K562 (cell line): Measurements from ENCODE around the gene SHISA5. TPM values are rescaled to one million over a fixed set of nuclear protein-coding genes. Genes with fewer than 3 reads are reported as not detected.

Experiments
- EP300 ChIP-seq: IDR thresholded peaks from 2 replicates; pipeline ENCODE4 v1.6.1; 2012; ENCODE audit warnings: low read length, improper control_type of control experiment
- LEF1 ChIP-seq: fragments of 450-650 bp; IDR thresholded peaks from 2 replicates; pipeline ENCODE4 v1.6.1; 2016; ENCODE audit warnings: mild to moderate bottlenecking
- NFXL1 ChIP-seq: fragments of 450-650 bp; formaldehyde crosslinking; IDR thresholded peaks from 2 replicates; pipeline ENCODE4 v1.4.0; 2021; ENCODE audit warnings: mild to moderate bottlenecking
- NR3C1 ChIP-seq: sonication (generic); formaldehyde crosslinking; IDR thresholded peaks from 2 replicates; pipeline ENCODE4 v1.8.1; 2022; ENCODE audit warnings: missing genetic modification reagents
- RBM22 ChIP-seq: fragments of 200-400 bp; formaldehyde crosslinking; IDR thresholded peaks from 2 replicates; pipeline ENCODE4 v1.6.1; 2018; ENCODE audit warnings: low read length, low read depth; ENCODE audit not compliant: poor library complexity, severe bottlenecking
- SAP30 ChIP-seq: fragments of 200-600 bp; sonication (generic); IDR thresholded peaks from 2 replicates; pipeline ENCODE4 v1.6.1; 2012; ENCODE audit warnings: borderline replicate concordance, low read depth, mild to moderate bottlenecking, moderate library complexity, low read length, control low read depth, inconsistent platforms; ENCODE audit not compliant: insufficient read depth, poor library complexity, severe bottlenecking
- SRSF9 ChIP-seq: fragments of 200-400 bp; formaldehyde crosslinking; IDR thresholded peaks from 2 replicates; pipeline ENCODE4 v1.6.1; 2017; ENCODE audit warnings: low read depth, low read length, borderline replicate concordance
- U2AF1 ChIP-seq: fragments of 200-400 bp; formaldehyde crosslinking; optimal IDR thresholded peaks from 2 replicates; pipeline ENCODE3; 2017; ENCODE audit warnings: mild to moderate bottlenecking, low read depth, low read length, moderate library complexity
- ZBTB11 ChIP-seq, 3 experiments: fragments of 200-800 bp in 1 of 3; fragments of 250-450 bp in 1 of 3; fragments of 450-650 bp in 1 of 3; sonication (Bioruptor Pico) in 1 of 3; sonication (Bioruptor generic) in 1 of 3; formaldehyde crosslinking in 1 of 3; IDR thresholded peaks; 2 replicates each; pipeline versions ENCODE4 v1.6.1 to v1.8.0; 2016 to 2022; ENCODE audit warnings: mild to moderate bottlenecking in 2 of 3, missing genetic modification characterization in 2 of 3, missing compliant biosample characterization in 1 of 3, moderate library complexity in 1 of 3
- ZKSCAN3 ChIP-seq: fragments of 250-450 bp; sonication (Bioruptor Pico); IDR thresholded peaks from 2 replicates; pipeline ENCODE4 v1.4.0; 2020
- ZKSCAN8 ChIP-seq: fragments of 200-800 bp; sonication (Bioruptor generic); IDR thresholded peaks from 2 replicates; pipeline ENCODE4 v1.6.1; 2016; ENCODE audit warnings: missing genetic modification characterization, missing compliant biosample characterization
- ZNF395 ChIP-seq: fragments of 200-800 bp; sonication (Bioruptor generic); IDR thresholded peaks from 2 replicates; pipeline ENCODE4 v1.6.1; 2017; ENCODE audit warnings: missing genetic modification characterization, missing compliant biosample characterization
- polyA plus RNA-seq, 8 experiments: library from polyadenylated mRNA; depleted of rRNA in 4 of 8; stranded (reverse) in 5 of 8; unstranded in 3 of 8; fragments of >200 nt; fragmentation: Nextera tagmentation in 2 of 8; fragmentation: Illumina TruSeq in 1 of 8; extraction: Ambion mirVana in 2 of 8; extraction: Trizol in 1 of 8; gene quantifications; 2 replicates each; pipeline versions ENCODE4 v1.2.1 to v1.2.3, GENCODE V29; 2011 to 2014; ENCODE audit warnings: inconsistent platforms in 1 of 8, missing spikeins in 1 of 8
- total RNA-seq, 7 experiments: library from RNA; depleted of rRNA in 6 of 7; stranded (reverse); fragments of >200 nt in 6 of 7; fragmentation: Illumina TruSeq in 2 of 7; extraction: Trizol in 2 of 7; gene quantifications; 2 replicates each; pipeline versions ENCODE4 v1.2.1 to v1.2.3, GENCODE V29; 2011 to 2021; ENCODE audit warnings: low replicate concordance in 1 of 7
- TF ChIP-seq, protein P1 (sequence below): sonication (generic); formaldehyde crosslinking; IDR thresholded peaks from 2 replicates; pipeline ENCODE4 v1.8.0; 2022; ENCODE audit warnings: mild to moderate bottlenecking, missing genetic modification reagents
- TF ChIP-seq, protein P2 (sequence below): fragments of 150-350 bp; IDR thresholded peaks from 2 replicates; pipeline ENCODE4 v1.6.1; 2014; ENCODE audit warnings: low read depth, mild to moderate bottlenecking, low read length, borderline replicate concordance

The SHISA5 gene
- total and polyA plus RNA-seq, 9 of the 15 experiments (the other 6 are each of a cell fraction or from before 2014, with no cell fraction given): 8.4 to 85.8 (median 56.1) TPM

GRCh38 chr3:48429317-48429959, 74.5 kb downstream of the SHISA5 start (continued):
- TF ChIP-seq NR3C1 (CRISPR knock-in tag) (no peak), ZKSCAN8 (CRISPR knock-in tag) (no peak), ZBTB11 (CRISPR knock-in tag; IDR thresholded peaks at IDR 0.05) (peak; percentile 74 to 96 (median 86); a peak in 5 of 6 replicates), EP300 (no peak), ZKSCAN3 (CRISPR knock-in tag) (no peak), U2AF1 (no peak), LEF1 (no peak), ZNF395 (CRISPR knock-in tag) (no peak), NFXL1 (CRISPR knock-in tag) (no peak), RBM22 (peak; percentile 44), SAP30 (peak; percentile 64), SRSF9 (no peak)
- TF ChIP-seq, protein P1, sequence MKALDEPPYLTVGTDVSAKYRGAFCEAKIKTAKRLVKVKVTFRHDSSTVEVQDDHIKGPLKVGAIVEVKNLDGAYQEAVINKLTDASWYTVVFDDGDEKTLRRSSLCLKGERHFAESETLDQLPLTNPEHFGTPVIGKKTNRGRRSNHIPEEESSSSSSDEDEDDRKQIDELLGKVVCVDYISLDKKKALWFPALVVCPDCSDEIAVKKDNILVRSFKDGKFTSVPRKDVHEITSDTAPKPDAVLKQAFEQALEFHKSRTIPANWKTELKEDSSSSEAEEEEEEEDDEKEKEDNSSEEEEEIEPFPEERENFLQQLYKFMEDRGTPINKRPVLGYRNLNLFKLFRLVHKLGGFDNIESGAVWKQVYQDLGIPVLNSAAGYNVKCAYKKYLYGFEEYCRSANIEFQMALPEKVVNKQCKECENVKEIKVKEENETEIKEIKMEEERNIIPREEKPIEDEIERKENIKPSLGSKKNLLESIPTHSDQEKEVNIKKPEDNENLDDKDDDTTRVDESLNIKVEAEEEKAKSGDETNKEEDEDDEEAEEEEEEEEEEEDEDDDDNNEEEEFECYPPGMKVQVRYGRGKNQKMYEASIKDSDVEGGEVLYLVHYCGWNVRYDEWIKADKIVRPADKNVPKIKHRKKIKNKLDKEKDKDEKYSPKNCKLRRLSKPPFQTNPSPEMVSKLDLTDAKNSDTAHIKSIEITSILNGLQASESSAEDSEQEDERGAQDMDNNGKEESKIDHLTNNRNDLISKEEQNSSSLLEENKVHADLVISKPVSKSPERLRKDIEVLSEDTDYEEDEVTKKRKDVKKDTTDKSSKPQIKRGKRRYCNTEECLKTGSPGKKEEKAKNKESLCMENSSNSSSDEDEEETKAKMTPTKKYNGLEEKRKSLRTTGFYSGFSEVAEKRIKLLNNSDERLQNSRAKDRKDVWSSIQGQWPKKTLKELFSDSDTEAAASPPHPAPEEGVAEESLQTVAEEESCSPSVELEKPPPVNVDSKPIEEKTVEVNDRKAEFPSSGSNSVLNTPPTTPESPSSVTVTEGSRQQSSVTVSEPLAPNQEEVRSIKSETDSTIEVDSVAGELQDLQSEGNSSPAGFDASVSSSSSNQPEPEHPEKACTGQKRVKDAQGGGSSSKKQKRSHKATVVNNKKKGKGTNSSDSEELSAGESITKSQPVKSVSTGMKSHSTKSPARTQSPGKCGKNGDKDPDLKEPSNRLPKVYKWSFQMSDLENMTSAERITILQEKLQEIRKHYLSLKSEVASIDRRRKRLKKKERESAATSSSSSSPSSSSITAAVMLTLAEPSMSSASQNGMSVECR (CRISPR knock-in tag): no peak
- TF ChIP-seq, protein P2, sequence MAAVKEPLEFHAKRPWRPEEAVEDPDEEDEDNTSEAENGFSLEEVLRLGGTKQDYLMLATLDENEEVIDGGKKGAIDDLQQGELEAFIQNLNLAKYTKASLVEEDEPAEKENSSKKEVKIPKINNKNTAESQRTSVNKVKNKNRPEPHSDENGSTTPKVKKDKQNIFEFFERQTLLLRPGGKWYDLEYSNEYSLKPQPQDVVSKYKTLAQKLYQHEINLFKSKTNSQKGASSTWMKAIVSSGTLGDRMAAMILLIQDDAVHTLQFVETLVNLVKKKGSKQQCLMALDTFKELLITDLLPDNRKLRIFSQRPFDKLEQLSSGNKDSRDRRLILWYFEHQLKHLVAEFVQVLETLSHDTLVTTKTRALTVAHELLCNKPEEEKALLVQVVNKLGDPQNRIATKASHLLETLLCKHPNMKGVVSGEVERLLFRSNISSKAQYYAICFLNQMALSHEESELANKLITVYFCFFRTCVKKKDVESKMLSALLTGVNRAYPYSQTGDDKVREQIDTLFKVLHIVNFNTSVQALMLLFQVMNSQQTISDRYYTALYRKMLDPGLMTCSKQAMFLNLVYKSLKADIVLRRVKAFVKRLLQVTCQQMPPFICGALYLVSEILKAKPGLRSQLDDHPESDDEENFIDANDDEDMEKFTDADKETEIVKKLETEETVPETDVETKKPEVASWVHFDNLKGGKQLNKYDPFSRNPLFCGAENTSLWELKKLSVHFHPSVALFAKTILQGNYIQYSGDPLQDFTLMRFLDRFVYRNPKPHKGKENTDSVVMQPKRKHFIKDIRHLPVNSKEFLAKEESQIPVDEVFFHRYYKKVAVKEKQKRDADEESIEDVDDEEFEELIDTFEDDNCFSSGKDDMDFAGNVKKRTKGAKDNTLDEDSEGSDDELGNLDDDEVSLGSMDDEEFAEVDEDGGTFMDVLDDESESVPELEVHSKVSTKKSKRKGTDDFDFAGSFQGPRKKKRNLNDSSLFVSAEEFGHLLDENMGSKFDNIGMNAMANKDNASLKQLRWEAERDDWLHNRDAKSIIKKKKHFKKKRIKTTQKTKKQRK: no peak
